ENCODE data around the gene VRK3. TPM values are rescaled to one million over a fixed set of nuclear protein-coding genes. Genes with fewer than 3 reads are reported as not detected.
A peak's percentile ranks its signal among the peaks of the same experiment; 100 is the strongest.

Gene VRK3
- total and polyA plus RNA-seq, 2 experiments from 2014 or later, result 29.9 to 45.9 TPM

GRCh38 chr19:49931293-49932040, 93.7 kb downstream of the VRK3 start:
- H3K27ac ChIP-seq, result no peak overlapping the region
- H3K4me1 ChIP-seq (ENCODE audit: low read depth), result peaks cover 3% of the 10 kb centered on the region
- H3K27me3 ChIP-seq, result no peaks in the 10 kb centered on the region
- no peak for TF ChIP-seq CTCF (IDR thresholded peaks at IDR 0.05; ENCODE audit: low read depth, low read length)
- H3K36me3 ChIP-seq, result no peaks in the 10 kb centered on the region
- H3K9me3 ChIP-seq (ENCODE audit: low read depth), result no peaks in the 10 kb centered on the region
- DNase-seq (ENCODE audit: low read depth in 1 of 2, low spot score in 1 of 2), result no peak
- H3K4me3 ChIP-seq, result no peak overlapping the region

- Histone ChIP-seq H3K4me1 (ENCODE audit: low read depth) (peaks cover 3% of the 10 kb centered on the region), H3K27ac (no peak overlapping the region), H3K9me3 (ENCODE audit: low read depth) (no peaks in the 10 kb centered on the region), H3K27me3 (no peaks in the 10 kb centered on the region), H3K36me3 (no peaks in the 10 kb centered on the region), H3K4me3 (peak overlapping the region; percentile 63)
- no peak for TF ChIP-seq CTCF (IDR thresholded peaks at IDR 0.05; ENCODE audit: low read depth, low read length)
- peak in 1 of 2 donors; percentile 27 for DNase-seq (ENCODE audit: low read depth in 1 of 2, low spot score in 1 of 2)
Measured at GRCh38 chr19:49930483-49931011, 94.6 kb downstream of the VRK3 start.

- TF ChIP-seq CTCF (IDR thresholded peaks at IDR 0.05; ENCODE audit: low read depth, low read length), result no peak
- peak; percentile 98 for DNase-seq (ENCODE audit: low read depth in 1 of 2, low spot score in 1 of 2)
- Histone ChIP-seq H3K9me3 (ENCODE audit: low read depth) (no peaks in the 10 kb centered on the region), H3K4me1 (ENCODE audit: low read depth) (peaks cover 3% of the 10 kb centered on the region), H3K4me3 (peak overlapping the region; percentile 63), H3K27ac (peak overlapping the region; percentile 94), H3K27me3 (no peaks in the 10 kb centered on the region), H3K36me3 (no peaks in the 10 kb centered on the region)
Measured at GRCh38 chr19:49929611-49930482, 95.3 kb downstream of the VRK3 start.

- Histone ChIP-seq H3K9me3 (ENCODE audit: low read depth) (no peaks in the 10 kb centered on the region), H3K27me3 (no peaks in the 10 kb centered on the region), H3K4me3 (peak within 1 kb of the TSS; percentile 63), H3K36me3 (peaks cover 2% of the 10 kb centered on the region), H3K4me1 (ENCODE audit: low read depth) (peaks cover 3% of the 10 kb centered on the region), H3K27ac (peak within 1 kb of the TSS; percentile 94)
- peak; percentile 87 to 90 for DNase-seq (ENCODE audit: low read depth in 1 of 2, low spot score in 1 of 2)
- no peak for TF ChIP-seq CTCF (IDR thresholded peaks at IDR 0.05; ENCODE audit: low read depth, low read length)
Measured at GRCh38 chr19:49929121-49929610, 96.0 kb downstream of the VRK3 start, which contains the start of the genes ATF5 and NUP62. Gene ATF5, plus strand, starts transcription at chr19:49929205. Its CDS starts 1,646 bp downstream, at chr19:49930851. Gene NUP62, minus strand, starts transcription at chr19:49929504. Its CDS starts 19,697 bp downstream, at chr19:49909807.

- Histone ChIP-seq H3K4me1 (ENCODE audit: low read depth) (peaks cover 3% of the 10 kb centered on the region), H3K4me3 (no peak overlapping the region), H3K27me3 (no peaks in the 10 kb centered on the region), H3K9me3 (ENCODE audit: low read depth) (no peaks in the 10 kb centered on the region), H3K36me3 (peaks cover 6% of the 10 kb centered on the region), H3K27ac (no peak overlapping the region)
- no peak for TF ChIP-seq CTCF (IDR thresholded peaks at IDR 0.05; ENCODE audit: low read depth, low read length)
- DNase-seq (ENCODE audit: low read depth in 1 of 2, low spot score in 1 of 2), result no peak
Measured at GRCh38 chr19:49927526-49928264, 97.5 kb downstream of the VRK3 start.
